Gastroesophageal sphincter (tissue), 4 donors: ENCODE results near the gene NAV2. TPM values are rescaled to one million over a fixed set of nuclear protein-coding genes. Genes with fewer than 3 reads are reported as not detected.

ENCODE experiments used
- ATAC-seq: fragments of 150-250 bp; one replicate; pipeline ENCODE4 v1.9.1; 2016; ENCODE audit warnings: mild to moderate bottlenecking, moderate library complexity
- H3K27ac ChIP-seq, 4 donors: fragments of 200-600 bp; sonication (generic) in 3 of 4; 1 replicate in 3 of 4; 2 replicates in 1 of 4; pipeline ENCODE4 v1.5.1; 2016 to 2019
- H3K27me3 ChIP-seq: fragments of 200-600 bp; sonication (generic); one replicate; pipeline ENCODE4 v1.5.1; 2019
- H3K36me3 ChIP-seq, 2 donors: fragments of 200-600 bp; sonication (generic); one replicate each; pipeline ENCODE4 v1.5.1; 2019; ENCODE audit warnings: control low read depth in 1 of 2
- H3K4me1 ChIP-seq, 3 donors: fragments of 200-600 bp; sonication (generic); 1 replicate in 2 of 3; 2 replicates in 1 of 3; pipeline ENCODE4 v1.5.1; 2016 to 2019; ENCODE audit warnings: control low read depth in 2 of 3
- H3K4me3 ChIP-seq, 2 donors: fragments of 200-600 bp; sonication (generic); one replicate each; pipeline ENCODE4 v1.5.1; 2019; ENCODE audit warnings: mild to moderate bottlenecking in 1 of 2, moderate library complexity in 1 of 2
- H3K9me3 ChIP-seq, 3 donors: fragments of 200-600 bp; sonication (generic); one replicate each; pipeline ENCODE4 v1.5.1; 2017 to 2019; ENCODE audit warnings: control low read depth in 2 of 3
- CTCF ChIP-seq, 4 experiments: fragments of 200-600 bp in 2 of 4; fragments of 450-650 bp in 2 of 4; sonication (generic) in 1 of 4; IDR thresholded peaks; one replicate each; pipeline ENCODE4 v1.5.1; 2017 to 2019; ENCODE audit warnings: antibody characterized with exemption in 4 of 4, mild to moderate bottlenecking in 2 of 4, moderate library complexity in 2 of 4
- EP300 ChIP-seq: sonication (generic); formaldehyde crosslinking; IDR thresholded peaks from one replicate; pipeline ENCODE4 v1.6.1; 2017; ENCODE audit warnings: antibody characterized with exemption, mild to moderate bottlenecking
- POLR2A ChIP-seq, 2 donors: fragments of 450-650 bp; IDR thresholded peaks; one replicate each; pipeline ENCODE4 v1.6.1; 2017; ENCODE audit warnings: antibody characterized with exemption in 2 of 2, mild to moderate bottlenecking in 2 of 2, moderate library complexity in 1 of 2
- POLR2AphosphoS5 ChIP-seq: sonication (generic); formaldehyde crosslinking; IDR thresholded peaks from one replicate; pipeline ENCODE4 v1.6.1; 2017; ENCODE audit warnings: antibody characterized with exemption
- WGBS, 2 donors: methylation state at CpG; one replicate each; pipeline ENCODE4 v1.1.5; 2018; ENCODE audit warnings: low coverage in 1 of 2; 5-methylcytosine and 5-hydroxymethylcytosine counted together
- total RNA-seq, 4 donors: library from RNA; depleted of rRNA; stranded (reverse); fragments of >200 nt; gene quantifications; one replicate each; pipeline ENCODE4 v1.1.0, GENCODE V29; 2016

The NAV2 gene
- total RNA-seq, 4 donors from 2014 or later: 19.5 to 57.1 (median 43.4) TPM

- TF ChIP-seq POLR2AphosphoS5 (no peak), CTCF (IDR thresholded peaks at IDR 0.05) (no peak), POLR2A (IDR thresholded peaks at IDR 0.05) (no peak), EP300 (no peak)
- Histone ChIP-seq H3K27me3 (no peaks in the 10 kb centered on the region), H3K4me3 (no peak overlapping the region), H3K36me3 (peaks cover 0 to 29% of the 10 kb centered on the region in 2 donors), H3K27ac (no peak overlapping the region), H3K9me3 (no peaks in the 10 kb centered on the region), H3K4me1 (peaks cover 5 to 55% (median 9%) of the 10 kb centered on the region in 3 donors)
- ATAC-seq: no peak
- WGBS, 2 donors: 100% methylated on average over 1 of the region's 1 CpG; no CpG with 5 or more reads in 1 of the 2 donors
Observed at GRCh38 chr11:19917069-19917468, 204.4 kb downstream of the NAV2 start.

GRCh38 chr11:19918302-19919049 lies 205.8 kb downstream of the NAV2 start:
- TF ChIP-seq CTCF (IDR thresholded peaks at IDR 0.05) (no peak), POLR2AphosphoS5 (no peak), POLR2A (IDR thresholded peaks at IDR 0.05) (no peak), EP300 (no peak)
- Histone ChIP-seq H3K4me1 (peaks cover 5 to 42% (median 6%) of the 10 kb centered on the region in 3 donors), H3K36me3 (peaks cover 0 to 29% of the 10 kb centered on the region in 2 donors), H3K9me3 (no peaks in the 10 kb centered on the region), H3K4me3 (no peak overlapping the region), H3K27ac (peak overlapping the region; percentile 34 to 70 (median 54)), H3K27me3 (no peaks in the 10 kb centered on the region)
- ATAC-seq: no peak
- 67 to 77% methylated on average over 5 of the region's 5 CpGs for WGBS, 2 donors

- Histone ChIP-seq H3K27me3 (no peaks in the 10 kb centered on the region), H3K9me3 (no peaks in the 10 kb centered on the region), H3K4me1 (peaks cover 5 to 43% (median 6%) of the 10 kb centered on the region in 3 donors), H3K27ac (peak overlapping the region; percentile 34 to 70 (median 54)), H3K4me3 (no peak overlapping the region), H3K36me3 (peaks cover 0 to 29% of the 10 kb centered on the region in 2 donors)
- TF ChIP-seq CTCF (IDR thresholded peaks at IDR 0.05) (no peak), EP300 (no peak), POLR2AphosphoS5 (peak; percentile 86)
- peak; percentile 85 for ATAC-seq
- 27 to 36% methylated on average over 6 to 7 of the region's 7 CpGs for WGBS, 2 donors
Observed at GRCh38 chr11:19919050-19919561, 206.5 kb downstream of the NAV2 start.

- H3K4me3 ChIP-seq: no peak overlapping the region
- peaks cover 5 to 48% (median 6%) of the 10 kb centered on the region in 3 donors for H3K4me1 ChIP-seq
- no peak overlapping the region for H3K27ac ChIP-seq
- peaks cover 0 to 22% of the 10 kb centered on the region in 2 donors for H3K36me3 ChIP-seq
- H3K9me3 ChIP-seq: no peaks in the 10 kb centered on the region
- ATAC-seq: no peak
- WGBS, 2 donors: 57 to 60% methylated on average over 2 of the region's 2 CpGs
- TF ChIP-seq POLR2AphosphoS5 (no peak), POLR2A (IDR thresholded peaks at IDR 0.05) (no peak), EP300 (no peak), CTCF (IDR thresholded peaks at IDR 0.05) (no peak)
- H3K27me3 ChIP-seq: no peaks in the 10 kb centered on the region
Observed at GRCh38 chr11:19920982-19921381, 208.3 kb downstream of the NAV2 start.
